ENCODE measurements around the gene GJA1. TPM values are rescaled to one million over a fixed set of nuclear protein-coding genes. Genes with fewer than 3 reads are reported as not detected.

GJA1 gene
- polyA plus RNA-seq, 1 of the 3 experiments (the other 2 are of a cell fraction) = 23.5 TPM

DNA sequence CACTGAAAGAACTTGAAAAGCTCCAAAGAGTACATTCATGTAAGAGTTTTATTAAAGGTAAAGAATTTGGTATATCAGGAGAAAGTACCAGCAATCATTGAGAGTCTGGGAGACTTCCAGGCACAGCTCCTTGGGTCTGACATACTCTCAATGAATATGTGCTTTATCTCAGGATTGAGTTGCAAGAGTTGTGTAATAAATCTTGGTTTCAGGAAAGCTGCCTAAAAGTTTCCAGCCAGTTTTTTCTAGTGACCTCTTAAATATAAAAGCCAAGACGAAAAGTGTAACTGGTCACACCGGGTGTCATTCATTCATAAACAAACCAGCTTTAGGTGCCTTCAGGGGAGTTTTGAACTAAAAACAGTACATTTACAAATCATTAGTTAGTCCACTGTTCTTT, 21.6 kb upstream of the GJA1 start:
- WGBS (ENCODE audit: low lambda C conversion rate) = 70% methylated on average over 2 of the region's 2 CpGs
- H3K36me3 ChIP-seq (replicated peaks in 1 of 2; ENCODE audit: control insufficient read depth in 1 of 2, insufficient read depth in 2 of 2, low read length in 1 of 2) = no peaks in the 10 kb centered on the region
- no peaks in the 10 kb centered on the region for H3K27me3 ChIP-seq (ENCODE audit: insufficient read depth)
- H4K20me1 ChIP-seq (ENCODE audit: insufficient read depth) = no peaks in the 10 kb centered on the region
- no peak overlapping the region for H3K9ac ChIP-seq
- no peak overlapping the region for H3K27ac ChIP-seq (ENCODE audit: low read depth in 2 of 2, low read length in 1 of 2)
- H3K9me3 ChIP-seq = no peaks in the 10 kb centered on the region
- TF ChIP-seq FOXM1 (IDR thresholded peaks at IDR 0.05; ENCODE audit: low read depth) = no peak
- TF ChIP-seq TAF1 (IDR thresholded peaks at IDR 0.05; ENCODE audit: borderline replicate concordance, low read depth, low read length) = no peak
- no peak for TF ChIP-seq NRF1 (IDR thresholded peaks at IDR 0.05; ENCODE audit: low read depth, low read length)
- no peak for TF ChIP-seq FOSL2 (IDR thresholded peaks at IDR 0.05; ENCODE audit: borderline replicate concordance, low read depth)
- no peak for TF ChIP-seq FOXJ3 (CRISPR knock-in tag; IDR thresholded peaks at IDR 0.05)
- TF ChIP-seq ELF1 (IDR thresholded peaks at IDR 0.05) = no peak
- TF ChIP-seq RXRA (IDR thresholded peaks at IDR 0.05; ENCODE audit: borderline replicate concordance, low read depth) = no peak
- TF ChIP-seq TCF12 (IDR thresholded peaks at IDR 0.05) = no peak
- TF ChIP-seq, protein P1, sequence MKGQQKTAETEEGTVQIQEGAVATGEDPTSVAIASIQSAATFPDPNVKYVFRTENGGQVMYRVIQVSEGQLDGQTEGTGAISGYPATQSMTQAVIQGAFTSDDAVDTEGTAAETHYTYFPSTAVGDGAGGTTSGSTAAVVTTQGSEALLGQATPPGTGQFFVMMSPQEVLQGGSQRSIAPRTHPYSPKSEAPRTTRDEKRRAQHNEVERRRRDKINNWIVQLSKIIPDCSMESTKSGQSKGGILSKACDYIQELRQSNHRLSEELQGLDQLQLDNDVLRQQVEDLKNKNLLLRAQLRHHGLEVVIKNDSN (IDR thresholded peaks at IDR 0.05; ENCODE audit: borderline replicate concordance, low read depth) = no peak
- TF ChIP-seq, protein P2, sequence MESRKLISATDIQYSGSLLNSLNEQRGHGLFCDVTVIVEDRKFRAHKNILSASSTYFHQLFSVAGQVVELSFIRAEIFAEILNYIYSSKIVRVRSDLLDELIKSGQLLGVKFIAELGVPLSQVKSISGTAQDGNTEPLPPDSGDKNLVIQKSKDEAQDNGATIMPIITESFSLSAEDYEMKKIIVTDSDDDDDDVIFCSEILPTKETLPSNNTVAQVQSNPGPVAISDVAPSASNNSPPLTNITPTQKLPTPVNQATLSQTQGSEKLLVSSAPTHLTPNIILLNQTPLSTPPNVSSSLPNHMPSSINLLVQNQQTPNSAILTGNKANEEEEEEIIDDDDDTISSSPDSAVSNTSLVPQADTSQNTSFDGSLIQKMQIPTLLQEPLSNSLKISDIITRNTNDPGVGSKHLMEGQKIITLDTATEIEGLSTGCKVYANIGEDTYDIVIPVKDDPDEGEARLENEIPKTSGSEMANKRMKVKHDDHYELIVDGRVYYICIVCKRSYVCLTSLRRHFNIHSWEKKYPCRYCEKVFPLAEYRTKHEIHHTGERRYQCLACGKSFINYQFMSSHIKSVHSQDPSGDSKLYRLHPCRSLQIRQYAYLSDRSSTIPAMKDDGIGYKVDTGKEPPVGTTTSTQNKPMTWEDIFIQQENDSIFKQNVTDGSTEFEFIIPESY (IDR thresholded peaks at IDR 0.05; ENCODE audit: borderline replicate concordance, low read depth) = no peak
- TF ChIP-seq, protein P3, sequence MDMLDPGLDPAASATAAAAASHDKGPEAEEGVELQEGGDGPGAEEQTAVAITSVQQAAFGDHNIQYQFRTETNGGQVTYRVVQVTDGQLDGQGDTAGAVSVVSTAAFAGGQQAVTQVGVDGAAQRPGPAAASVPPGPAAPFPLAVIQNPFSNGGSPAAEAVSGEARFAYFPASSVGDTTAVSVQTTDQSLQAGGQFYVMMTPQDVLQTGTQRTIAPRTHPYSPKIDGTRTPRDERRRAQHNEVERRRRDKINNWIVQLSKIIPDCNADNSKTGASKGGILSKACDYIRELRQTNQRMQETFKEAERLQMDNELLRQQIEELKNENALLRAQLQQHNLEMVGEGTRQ (IDR thresholded peaks at IDR 0.05; ENCODE audit: borderline replicate concordance, low read depth, low read length) = no peak
- no peak for TF ChIP-seq CHD2 (IDR thresholded peaks at IDR 0.05; ENCODE audit: low read length, partially characterized antibody)
- TF ChIP-seq, protein P4, sequence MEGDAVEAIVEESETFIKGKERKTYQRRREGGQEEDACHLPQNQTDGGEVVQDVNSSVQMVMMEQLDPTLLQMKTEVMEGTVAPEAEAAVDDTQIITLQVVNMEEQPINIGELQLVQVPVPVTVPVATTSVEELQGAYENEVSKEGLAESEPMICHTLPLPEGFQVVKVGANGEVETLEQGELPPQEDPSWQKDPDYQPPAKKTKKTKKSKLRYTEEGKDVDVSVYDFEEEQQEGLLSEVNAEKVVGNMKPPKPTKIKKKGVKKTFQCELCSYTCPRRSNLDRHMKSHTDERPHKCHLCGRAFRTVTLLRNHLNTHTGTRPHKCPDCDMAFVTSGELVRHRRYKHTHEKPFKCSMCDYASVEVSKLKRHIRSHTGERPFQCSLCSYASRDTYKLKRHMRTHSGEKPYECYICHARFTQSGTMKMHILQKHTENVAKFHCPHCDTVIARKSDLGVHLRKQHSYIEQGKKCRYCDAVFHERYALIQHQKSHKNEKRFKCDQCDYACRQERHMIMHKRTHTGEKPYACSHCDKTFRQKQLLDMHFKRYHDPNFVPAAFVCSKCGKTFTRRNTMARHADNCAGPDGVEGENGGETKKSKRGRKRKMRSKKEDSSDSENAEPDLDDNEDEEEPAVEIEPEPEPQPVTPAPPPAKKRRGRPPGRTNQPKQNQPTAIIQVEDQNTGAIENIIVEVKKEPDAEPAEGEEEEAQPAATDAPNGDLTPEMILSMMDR (IDR thresholded peaks at IDR 0.05) = no peak
- no peak for TF ChIP-seq MEF2A (IDR thresholded peaks at IDR 0.05; ENCODE audit: borderline replicate concordance, low read depth)
- TF ChIP-seq EP300 (IDR thresholded peaks at IDR 0.05; ENCODE audit: borderline replicate concordance in 1 of 2, low read depth in 1 of 2, low read length in 1 of 2) = no peak
- H2AFZ ChIP-seq (ENCODE audit: low read depth) = no peak overlapping the region
- H3K79me2 ChIP-seq (ENCODE audit: insufficient read depth) = no peaks in the 10 kb centered on the region
- no peaks in the 10 kb centered on the region for H3K4me1 ChIP-seq (ENCODE audit: control insufficient read depth in 1 of 2, insufficient read depth in 2 of 2, low read depth in 1 of 2, low read length in 1 of 2)
- H3K9me2 ChIP-seq = no peaks in the 10 kb centered on the region
- H3K4me3 ChIP-seq (ENCODE audit: low read depth in 2 of 2, low read length in 1 of 2) = no peak overlapping the region
- H3K4me2 ChIP-seq = no peak overlapping the region
- DNase-seq = no peak
- H3F3A ChIP-seq (replicated peaks; ENCODE audit: insufficient read depth) = no peaks in the 10 kb centered on the region
- CTCF ChIA-PET = interaction anchor here (1.5 kb wide), 1 partner anchor 10 kb away, joined by 3 read pairs; no protein-coding TSS in a partner anchor
- POLR2A ChIA-PET = no interaction called here

Measured in SK-N-SH (cell line).